Femur (tissue), 1 donor: Measurements from ENCODE around the gene DOLK.

Experiments used
- DNase-seq: peaks from one replicate; pipeline ENCODE4 v3.0.0-alpha.2; 2017

DOLK gene

GRCh38 chr9:128929560-128929959 is 17.8 kb downstream of the DOLK start:
- DNase-seq: no peak

- DNase-seq: no peak
Measured at GRCh38 chr9:128928624-128929023, 18.8 kb downstream of the DOLK start.

- DNase-seq: peak; percentile 64
Measured at GRCh38 chr9:128927731-128928411, 19.5 kb downstream of the DOLK start.

DNA sequence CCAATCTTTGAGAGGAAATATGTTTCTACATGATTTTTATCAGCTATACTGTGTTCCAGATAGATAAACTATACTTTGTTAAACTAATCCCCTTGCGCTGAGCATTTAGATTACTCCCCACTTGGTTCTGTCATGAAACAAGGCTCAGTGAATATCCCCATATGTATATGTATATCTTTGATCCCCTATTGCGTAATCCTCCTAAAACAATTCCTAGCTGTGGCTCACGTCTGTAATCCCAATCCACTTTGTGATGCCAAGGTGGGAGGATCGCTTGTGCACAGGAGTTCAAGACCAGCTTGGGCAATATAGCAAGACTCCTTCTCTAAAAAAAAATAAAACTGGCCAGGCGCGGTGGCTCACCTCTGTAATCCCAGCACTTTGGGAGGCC is 23.9 kb downstream of the DOLK start:
- DNase-seq: no peak

GRCh38 chr9:128921881-128922763 is 25.3 kb downstream of the DOLK start:
- DNase-seq: peak; percentile 79

DNA sequence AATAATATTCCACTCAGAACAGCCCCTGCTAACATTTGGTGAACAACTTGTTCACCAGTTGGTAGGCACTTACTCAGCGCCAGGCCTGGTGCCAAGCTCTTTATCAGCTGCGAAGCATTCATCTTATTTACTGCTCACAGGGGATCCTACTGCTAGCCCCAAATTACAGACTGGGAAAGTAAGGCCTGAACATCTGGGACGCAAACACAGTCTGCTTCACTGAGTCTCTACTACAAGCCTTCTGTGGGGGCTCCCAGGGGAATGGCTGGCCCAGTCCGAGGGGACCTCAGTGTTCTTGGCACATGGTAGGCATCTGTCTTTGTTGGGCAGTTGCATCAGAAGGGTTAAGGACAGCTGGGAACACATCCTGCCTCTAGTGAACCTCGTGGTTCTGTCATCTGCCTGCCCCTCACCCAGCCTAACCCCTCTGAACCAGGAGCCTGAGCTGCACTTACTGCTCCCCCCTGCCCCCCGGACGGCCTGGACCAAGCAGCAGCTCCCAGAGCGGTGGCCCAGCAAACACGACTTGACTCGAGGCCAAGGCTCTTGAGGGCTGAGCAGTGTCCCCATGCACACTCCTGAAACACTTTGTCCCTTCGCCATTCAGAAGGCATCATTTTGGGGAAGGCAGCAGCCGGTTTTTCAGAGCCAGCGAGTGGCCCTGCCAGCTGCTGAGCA is 26.9 kb downstream of the DOLK start, which contains the start of gene PHYHD1:
Gene PHYHD1 (plus strand): TSS at position 602 of the 678 bp plus-strand sequence. CDS start 1,342 bp downstream, outside the sequence.
- peak; percentile 46 for DNase-seq

GRCh38 chr9:128919402-128920089 is 27.9 kb downstream of the DOLK start:
- DNase-seq: no peak

GRCh38 chr9:128918921-128919320 is 28.5 kb downstream of the DOLK start:
- DNase-seq: no peak

GRCh38 chr9:128917151-128917849 is 30.1 kb downstream of the DOLK start:
- DNase-seq: peak; percentile 86

GRCh38 chr9:128916745-128917144 is 30.7 kb downstream of the DOLK start:
- DNase-seq: no peak

DNA sequence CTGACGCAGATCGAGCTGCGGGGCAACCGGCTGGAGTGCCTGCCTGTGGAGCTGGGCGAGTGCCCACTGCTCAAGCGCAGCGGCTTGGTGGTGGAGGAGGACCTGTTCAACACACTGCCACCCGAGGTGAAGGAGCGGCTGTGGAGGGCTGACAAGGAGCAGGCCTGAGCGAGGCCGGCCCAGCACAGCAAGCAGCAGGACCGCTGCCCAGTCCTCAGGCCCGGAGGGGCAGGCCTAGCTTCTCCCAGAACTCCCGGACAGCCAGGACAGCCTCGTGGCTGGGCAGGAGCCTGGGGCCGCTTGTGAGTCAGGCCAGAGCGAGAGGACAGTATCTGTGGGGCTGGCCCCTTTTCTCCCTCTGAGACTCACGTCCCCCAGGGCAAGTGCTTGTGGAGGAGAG is 31.2 kb downstream of the DOLK start:
- no peak for DNase-seq

DNA sequence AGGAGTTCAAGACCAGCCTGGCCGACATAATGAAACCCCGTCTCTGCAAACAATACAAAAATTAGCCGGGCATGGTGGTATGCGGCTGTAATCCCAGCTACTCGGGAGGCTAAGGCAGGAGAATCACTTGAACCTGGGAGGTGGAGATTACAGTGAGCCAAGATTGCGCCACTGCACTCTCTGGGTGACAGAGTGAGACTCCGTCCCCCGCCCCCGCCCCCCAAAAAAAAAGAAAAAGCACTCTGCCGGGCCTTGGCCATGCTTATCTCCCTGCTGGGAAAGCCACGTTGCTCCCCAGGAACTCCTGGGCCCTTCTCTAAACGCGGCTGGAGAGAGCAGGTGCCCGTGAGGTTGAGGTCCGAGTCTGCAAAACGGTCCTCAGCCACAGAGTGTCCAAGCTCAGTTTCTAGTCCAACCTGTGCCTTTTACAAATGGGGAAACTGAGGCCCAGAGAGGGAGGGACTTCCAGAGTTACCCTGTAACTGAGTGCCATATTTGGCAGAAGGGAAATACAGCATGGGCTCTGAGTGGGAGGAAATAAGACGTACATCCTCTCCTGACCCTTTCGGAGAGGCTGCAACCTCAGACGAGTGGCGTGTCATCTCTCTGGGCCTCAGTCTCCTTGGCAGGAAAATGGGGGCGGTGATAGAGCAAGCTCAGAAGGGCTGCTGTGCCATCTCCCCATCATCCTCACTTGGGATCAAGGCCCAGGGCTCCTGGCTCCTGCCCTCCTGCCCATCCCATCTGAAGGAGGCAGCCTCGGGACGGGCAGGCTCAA is 33.2 kb downstream of the DOLK start:
- DNase-seq: no peak

GRCh38 chr9:128913048-128913900 is 34.1 kb downstream of the DOLK start:
- DNase-seq: no peak

- no peak for DNase-seq
Measured at GRCh38 chr9:128912270-128912853, 35.0 kb downstream of the DOLK start.

- DNase-seq: peak; percentile 58
Measured at GRCh38 chr9:128911529-128912035, 35.8 kb downstream of the DOLK start.

GRCh38 chr9:128910906-128911305 is 36.5 kb downstream of the DOLK start:
- no peak for DNase-seq

GRCh38 chr9:128909859-128910258 is 37.5 kb downstream of the DOLK start:
- DNase-seq: no peak

DNA sequence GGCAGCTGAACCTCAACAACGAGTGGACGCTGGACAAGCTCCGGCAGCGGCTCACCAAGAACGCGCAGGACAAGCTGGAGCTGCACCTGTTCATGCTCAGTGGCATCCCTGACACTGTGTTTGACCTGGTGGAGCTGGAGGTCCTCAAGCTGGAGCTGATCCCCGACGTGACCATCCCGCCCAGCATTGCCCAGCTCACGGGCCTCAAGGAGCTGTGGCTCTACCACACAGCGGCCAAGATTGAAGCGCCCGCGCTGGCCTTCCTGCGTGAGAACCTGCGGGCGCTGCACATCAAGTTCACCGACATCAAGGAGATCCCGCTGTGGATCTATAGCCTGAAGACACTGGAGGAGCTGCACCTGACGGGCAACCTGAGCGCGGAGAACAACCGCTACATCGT is 39.0 kb downstream of the DOLK start:
- no peak for DNase-seq

DNA sequence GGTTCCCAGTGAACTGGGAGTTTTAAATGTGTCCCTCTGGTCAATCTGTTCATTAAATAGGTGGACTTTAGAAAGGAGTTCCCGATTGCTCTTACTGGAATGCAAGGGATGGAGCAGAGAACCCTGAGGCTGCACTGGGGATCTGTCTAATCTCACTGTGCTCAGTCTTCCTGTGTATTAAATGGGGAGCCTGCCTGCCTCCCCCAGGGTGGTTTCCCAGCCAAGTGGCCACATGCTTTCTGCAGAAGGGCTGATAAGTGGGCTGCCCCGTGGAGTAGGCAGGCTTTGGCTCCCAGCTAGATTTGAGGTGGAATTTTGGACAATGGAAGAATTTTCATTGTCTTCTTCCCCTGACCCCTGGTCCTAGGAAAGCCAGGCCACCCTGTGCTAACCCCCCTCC is 40.7 kb downstream of the DOLK start:
- DNase-seq: no peak

DNA sequence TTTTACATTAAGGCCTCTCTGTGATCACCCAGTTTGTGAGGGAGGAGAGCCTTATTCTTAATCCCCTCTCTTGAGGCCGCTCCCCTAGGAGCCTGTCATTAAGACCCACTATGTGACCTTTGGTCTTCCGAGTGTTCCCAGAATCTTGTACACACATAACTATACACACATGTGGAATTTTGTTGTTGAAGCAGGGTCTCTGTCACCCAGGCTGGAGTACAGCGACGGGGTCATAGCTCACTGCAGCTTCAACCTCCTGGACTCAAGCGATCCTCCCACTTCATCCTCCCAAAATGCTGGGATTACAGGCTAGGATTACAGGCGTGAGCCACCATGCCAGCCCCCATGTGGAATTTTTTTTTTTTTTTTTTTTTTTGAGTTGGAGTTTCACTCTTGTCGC is 41.4 kb downstream of the DOLK start:
- DNase-seq: no peak
